ENCODE data around the gene PLCH2.

GRCh38 chr1:2492091-2492490, 16.0 kb downstream of the PLCH2 start:
- TF ChIP-seq CTCF (IDR thresholded peaks at IDR 0.05; ENCODE audit: poor library complexity, severe bottlenecking), result no peak
- no peak for TF ChIP-seq EZH2 (IDR thresholded peaks at IDR 0.05; ENCODE audit: borderline replicate concordance, insufficient read depth, low read length, poor library complexity, severe bottlenecking)
- TF ChIP-seq EP300 (conservative IDR thresholded peaks at IDR 0.05; ENCODE audit: poor library complexity, severe bottlenecking), result no peak
- no peak for TF ChIP-seq TAF1 (IDR thresholded peaks at IDR 0.05; ENCODE audit: low read depth)
- TF ChIP-seq POLR2AphosphoS5 (IDR thresholded peaks at IDR 0.05), result no peak
- no peak for TF ChIP-seq RAD21 (conservative IDR thresholded peaks at IDR 0.05)
- no peak for TF ChIP-seq SMC3 (conservative IDR thresholded peaks at IDR 0.05; ENCODE audit: poor library complexity)
